Ovary (tissue), 3 donors: Measurements from ENCODE around the gene MUL1.

Experiments
- CTCF ChIP-seq, 3 donors: fragments of 450-650 bp in 2 of 3; fragments of 200-600 bp in 1 of 3; IDR thresholded peaks; one replicate each; pipeline versions ENCODE4 v1.5.1 to v1.8.0; 2016 to 2022; ENCODE audit warnings: antibody characterized with exemption in 3 of 3, mild to moderate bottlenecking in 1 of 3
- EP300 ChIP-seq: sonication (generic); formaldehyde crosslinking; IDR thresholded peaks from one replicate; pipeline ENCODE4 v1.6.1; 2017; ENCODE audit warnings: antibody characterized with exemption
- POLR2A ChIP-seq: fragments of 450-650 bp; IDR thresholded peaks from one replicate; pipeline ENCODE4 v1.6.1; 2017; ENCODE audit warnings: antibody characterized with exemption, mild to moderate bottlenecking, moderate library complexity
- donor health status: DM: no; HTN: no; CAD: no.

GRCh38 chr1:20533635-20534034, 25.7 kb upstream of the MUL1 start:
- TF ChIP-seq POLR2A (no peak), CTCF (IDR thresholded peaks at IDR 0.05) (no peak), EP300 (no peak)
